GM19238 (cell line): ENCODE measurements around the gene OR8A1.
"Not testable (repeated sequence)": the region's sequence is repeated elsewhere in the genome, so short reads cannot be mapped to it uniquely, and the experiment has no call there.

ENCODE experiments used
- DNase-seq: peaks from one replicate; pipeline ENCODE4 v3.0.0; 2011; ENCODE audit warnings: low spot score; ENCODE audit not compliant: insufficient read length

The OR8A1 gene

DNA sequence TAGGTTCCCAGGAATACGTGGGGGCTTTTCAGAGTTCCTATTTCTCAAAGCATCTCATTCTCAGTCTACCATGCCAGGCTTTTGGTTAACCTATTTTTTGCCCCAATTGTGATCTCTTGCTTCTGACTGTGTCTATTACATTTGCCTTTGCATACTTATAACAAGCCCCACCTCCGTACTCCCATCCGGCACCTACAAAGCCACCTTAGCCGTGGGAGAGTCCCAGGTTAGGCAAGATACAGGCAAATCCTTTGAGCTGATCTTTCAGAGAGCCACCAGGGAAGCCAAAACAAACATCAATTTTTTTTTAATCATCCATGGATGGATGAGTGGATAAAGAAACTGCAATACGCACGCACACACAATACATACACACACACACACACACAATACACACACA is 22.8 kb downstream of the OR8A1 start:
- DNase-seq: no peak

DNA sequence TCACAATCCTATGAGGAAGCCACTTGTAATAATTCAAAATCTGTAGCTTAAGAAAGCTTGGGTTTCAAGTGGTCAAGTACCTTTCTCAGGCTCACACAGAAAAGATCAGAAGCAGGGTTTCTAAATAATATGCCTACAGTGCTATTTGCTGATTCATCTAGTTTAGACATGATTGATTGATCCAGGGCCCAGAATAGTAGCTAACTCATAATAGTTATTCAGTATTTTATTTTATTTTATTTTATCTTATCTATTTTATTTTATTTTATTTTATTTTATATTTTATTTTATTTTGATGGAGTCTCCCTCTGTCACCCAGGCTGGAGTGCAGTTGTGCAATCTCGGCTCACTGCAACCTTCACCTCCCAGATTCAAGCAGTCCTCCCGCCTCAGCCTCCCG is 25.5 kb downstream of the OR8A1 start:
- no peak for DNase-seq

DNA sequence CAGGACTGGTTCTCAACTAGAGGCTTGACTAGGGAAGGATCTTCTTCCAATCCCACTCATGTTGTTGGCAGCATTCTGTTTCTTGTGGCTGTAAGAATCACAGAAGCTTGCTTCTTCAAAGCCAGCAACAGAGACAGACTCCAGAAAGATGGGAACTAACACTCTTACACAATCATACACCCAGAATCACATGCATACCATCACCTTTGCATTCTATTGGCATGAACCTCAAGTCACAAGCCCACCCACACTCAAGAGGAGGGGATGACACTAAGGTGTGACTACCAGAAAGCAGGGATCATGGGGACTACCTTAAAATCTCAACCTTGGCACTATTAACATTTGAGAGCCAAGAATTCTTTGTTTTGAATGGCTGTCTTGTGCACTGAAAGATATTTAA is 27.8 kb downstream of the OR8A1 start:
- no peak for DNase-seq

- no peak for DNase-seq
Observed at GRCh38 chr11:124600621-124601320, 31.0 kb downstream of the OR8A1 start.

GRCh38 chr11:124602193-124602592 is 32.4 kb downstream of the OR8A1 start:
- no peak for DNase-seq

DNA sequence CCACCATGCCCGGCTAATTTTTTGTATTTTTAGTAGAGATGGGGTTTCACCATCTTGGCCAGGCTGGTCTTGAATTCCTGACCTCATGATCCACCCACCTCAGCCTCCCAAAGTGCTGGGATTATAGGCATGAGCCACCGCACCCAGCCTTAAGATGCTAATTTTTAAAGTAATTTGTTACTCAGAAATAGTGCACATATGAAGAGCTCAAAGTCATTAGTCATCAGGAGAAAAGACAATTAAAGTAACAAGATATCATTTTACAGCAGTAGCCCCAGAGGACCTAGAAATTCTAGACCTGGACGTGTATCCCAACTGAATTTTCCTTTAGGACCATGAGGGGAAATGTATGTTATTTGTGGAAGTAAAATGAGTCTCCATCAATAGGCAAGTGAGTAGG is 32.9 kb downstream of the OR8A1 start:
- DNase-seq: not testable (repeated sequence)

DNA sequence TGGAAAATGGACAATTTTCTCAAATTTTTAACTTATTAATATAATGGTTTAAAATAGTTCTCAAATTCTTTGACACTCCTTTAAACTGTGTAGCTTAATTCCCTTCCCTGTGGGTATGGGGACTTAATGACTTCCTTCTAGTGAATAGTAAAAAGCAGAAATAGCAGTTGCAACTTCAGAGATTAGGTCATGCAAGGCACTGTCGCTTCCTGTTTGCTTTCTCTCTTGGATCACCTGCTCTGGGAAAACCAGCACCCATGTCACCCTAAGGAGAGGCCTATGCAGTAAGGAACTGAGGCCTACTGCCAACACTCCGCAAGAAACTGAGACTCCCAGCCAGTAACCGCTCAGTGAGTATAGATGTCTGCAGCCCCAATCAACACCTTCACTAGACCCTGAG is 35.9 kb downstream of the OR8A1 start:
- DNase-seq: no peak

DNA sequence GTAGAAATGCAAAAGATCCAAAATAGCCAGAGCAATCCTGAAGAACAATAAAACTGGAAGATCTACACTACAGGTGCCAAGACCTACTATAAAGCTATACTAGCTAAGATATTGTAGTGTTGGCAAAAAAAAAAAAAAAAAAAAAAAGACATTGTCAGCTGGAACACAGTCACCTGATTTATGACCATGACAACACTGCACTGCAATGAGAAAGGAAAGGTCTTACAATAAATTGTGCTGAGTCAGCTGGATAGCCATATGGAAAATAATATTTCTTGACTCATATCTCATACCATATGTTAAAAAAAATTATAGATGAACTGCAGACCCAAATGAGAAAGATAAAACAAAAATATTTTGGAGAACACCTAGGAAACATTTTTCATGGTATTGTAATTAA is 38.4 kb downstream of the OR8A1 start:
- no peak for DNase-seq

DNA sequence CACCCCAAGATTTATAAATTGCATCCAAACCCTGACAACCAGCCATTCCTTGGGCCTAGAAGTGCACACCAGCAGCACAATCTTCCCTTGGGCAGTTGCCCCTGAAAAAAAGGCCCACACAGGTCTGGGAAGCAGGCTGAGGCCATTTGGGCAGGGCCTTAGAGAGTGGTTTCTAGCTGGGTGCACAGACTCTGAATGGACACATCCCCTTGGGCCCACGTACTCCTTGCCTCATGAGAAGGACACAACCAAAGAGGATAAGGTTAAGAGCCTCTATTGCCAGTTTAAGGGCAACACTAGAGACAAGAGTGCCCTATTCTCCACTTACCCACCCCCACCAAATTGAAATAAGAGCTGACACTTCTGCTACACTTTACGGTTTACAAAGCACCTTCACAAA is 40.5 kb downstream of the OR8A1 start:
- DNase-seq: no peak

GRCh38 chr11:124611064-124611463 is 41.3 kb downstream of the OR8A1 start, which contains the start of gene PANX3:
TSS of gene PANX3 (plus strand) at chr11:124611428. CDS start at chr11:124611557, 129 bp downstream.
- DNase-seq: no peak

GRCh38 chr11:124612045-124612444 is 42.2 kb downstream of the OR8A1 start:
- DNase-seq: no peak

DNA sequence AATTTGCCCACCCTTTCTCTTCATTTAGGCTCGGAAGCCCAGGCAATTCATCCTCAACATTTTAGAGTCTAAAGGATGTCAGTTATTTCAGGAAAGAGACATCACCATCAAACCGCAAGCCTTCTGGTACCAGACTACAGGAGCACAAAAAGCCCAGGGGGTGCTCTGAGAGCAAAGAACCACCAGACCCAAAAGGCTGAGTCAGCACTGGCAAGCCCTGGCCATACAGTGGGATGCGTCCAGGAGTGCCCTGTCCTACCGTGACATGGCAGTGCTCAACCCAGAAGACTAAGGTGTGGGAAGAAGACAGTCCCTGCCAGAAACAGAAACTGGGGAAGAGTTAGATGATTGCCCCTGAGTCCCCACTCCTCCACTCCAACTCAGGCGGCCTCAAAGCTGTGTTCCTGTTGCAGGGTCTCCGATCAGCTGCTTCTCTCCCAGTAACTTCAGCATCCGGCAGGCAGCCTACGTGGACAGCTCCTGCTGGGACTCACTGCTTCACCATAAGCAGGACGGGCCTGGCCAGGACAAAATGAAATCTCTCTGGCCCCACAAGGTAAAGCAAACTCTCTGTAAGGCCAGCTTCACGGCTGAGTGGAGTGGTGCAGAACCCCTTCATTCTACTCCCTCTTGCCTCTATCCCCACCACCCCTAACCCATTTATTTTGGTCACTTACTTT is 42.9 kb downstream of the OR8A1 start:
- no peak for DNase-seq

DNA sequence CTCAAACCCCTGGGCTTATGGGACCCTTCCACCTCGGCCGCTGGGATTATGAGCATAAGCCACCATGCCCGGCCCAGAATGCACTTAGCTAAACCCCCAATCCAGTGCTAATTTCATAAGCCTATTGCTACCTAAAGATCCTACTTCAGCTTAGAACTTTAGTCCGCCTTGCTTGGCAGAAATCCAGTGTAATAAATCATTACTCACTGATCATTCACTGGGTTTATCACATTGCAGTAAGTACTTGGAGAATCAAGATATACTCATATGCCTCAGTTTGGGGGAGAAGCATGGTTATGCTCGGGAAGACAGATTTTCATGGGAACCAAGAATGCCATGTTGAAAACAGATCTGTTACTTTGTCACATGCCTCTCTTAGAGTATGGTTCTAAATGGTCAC is 49.1 kb downstream of the OR8A1 start:
- DNase-seq: no peak
